Mesenchymal stem cell (in vitro differentiated cells and primary cell): ENCODE measurements around the gene CFAP97.
"Not testable (repeated sequence)": the region's sequence is repeated elsewhere in the genome, so short reads cannot be mapped to it uniquely, and the experiment has no call there.

Experiments used
- DNase-seq: peaks from one replicate; pipeline ENCODE4 v3.0.0-alpha.2; 2013
- H2AFZ ChIP-seq: one replicate; pipeline ENCODE4 v1.6.1; 2013; ENCODE audit warnings: low read depth, mild to moderate bottlenecking, control low read depth, inconsistent platforms, low read length, moderate library complexity
- H2AK5ac ChIP-seq: 2 replicates; pipeline ENCODE4 v1.6.1; 2013; ENCODE audit warnings: low read length, moderate library complexity, mild to moderate bottlenecking, inconsistent platforms; ENCODE audit not compliant: severe bottlenecking
- H2BK120ac ChIP-seq: one replicate; pipeline ENCODE4 v1.6.1; 2013; ENCODE audit warnings: low read depth, mild to moderate bottlenecking, inconsistent platforms, low read length, moderate library complexity
- H2BK12ac ChIP-seq, 2 experiments: one replicate each; pipeline ENCODE4 v1.6.1; 2013; ENCODE audit warnings: inconsistent platforms in 2 of 2, low read length in 2 of 2, mild to moderate bottlenecking in 2 of 2, moderate library complexity in 2 of 2, control low read depth in 1 of 2
- H2BK15ac ChIP-seq: one replicate; pipeline ENCODE4 v1.6.1; 2013; ENCODE audit warnings: mild to moderate bottlenecking, low read depth, inconsistent platforms; ENCODE audit not compliant: poor library complexity, severe bottlenecking
- H2BK5ac ChIP-seq: 2 replicates; pipeline ENCODE4 v1.6.1; 2013; ENCODE audit warnings: low read depth, mild to moderate bottlenecking, low read length, control low read depth, inconsistent platforms; ENCODE audit not compliant: poor library complexity, severe bottlenecking
- H3K14ac ChIP-seq, 2 experiments: one replicate each; pipeline ENCODE4 v1.6.1; 2013; ENCODE audit warnings: inconsistent platforms in 2 of 2, low read length in 2 of 2, control low read depth in 1 of 2, mild to moderate bottlenecking in 1 of 2, moderate library complexity in 1 of 2
- H3K18ac ChIP-seq, 2 experiments: one replicate each; pipeline ENCODE4 v1.6.1; 2013; ENCODE audit warnings: inconsistent platforms in 2 of 2, low read length in 2 of 2, control low read depth in 1 of 2, low read depth in 1 of 2, mild to moderate bottlenecking in 1 of 2
- H3K23ac ChIP-seq, 2 experiments: one replicate each; pipeline ENCODE4 v1.6.1; 2013; ENCODE audit warnings: inconsistent platforms in 2 of 2, low read length in 2 of 2, mild to moderate bottlenecking in 2 of 2, moderate library complexity in 2 of 2, control low read depth in 1 of 2
- H3K27ac ChIP-seq: 2 replicates; pipeline ENCODE4 v1.5.1; 2013; ENCODE audit warnings: mild to moderate bottlenecking, moderate library complexity, low read length, control low read depth, inconsistent platforms; ENCODE audit not compliant: poor library complexity, severe bottlenecking
- H3K27me3 ChIP-seq, 2 experiments: 2 replicates each; pipeline versions ENCODE4 v1.6.1 to v1.7.0; 2013; ENCODE audit warnings: low read length in 2 of 2, mild to moderate bottlenecking in 2 of 2, moderate library complexity in 2 of 2, control low read depth in 1 of 2, inconsistent platforms in 1 of 2; ENCODE audit not compliant: control insufficient read depth in 1 of 2, insufficient read depth in 1 of 2
- H3K36me3 ChIP-seq, 2 experiments: 2 replicates each; pipeline versions ENCODE4 v1.6.1 to v1.7.0; 2013; ENCODE audit warnings: low read length in 2 of 2, control low read depth in 1 of 2, inconsistent platforms in 1 of 2, low read depth in 1 of 2, mild to moderate bottlenecking in 1 of 2; ENCODE audit not compliant: insufficient read depth in 2 of 2, control insufficient read depth in 1 of 2
- H3K4ac ChIP-seq, 2 experiments: one replicate each; pipeline ENCODE4 v1.6.1; 2013; ENCODE audit warnings: inconsistent platforms in 2 of 2, low read length in 2 of 2, mild to moderate bottlenecking in 2 of 2, moderate library complexity in 2 of 2, control low read depth in 1 of 2, low read depth in 1 of 2
- H3K4me1 ChIP-seq: 2 replicates; pipeline ENCODE4 v1.6.1; 2013; ENCODE audit warnings: low read depth, low read length, control low read depth; ENCODE audit not compliant: control insufficient read depth, insufficient read depth
- H3K4me2 ChIP-seq: 2 replicates; pipeline ENCODE4 v1.6.1; 2013; ENCODE audit warnings: low read length, mild to moderate bottlenecking, inconsistent platforms; ENCODE audit not compliant: poor library complexity, severe bottlenecking
- H3K4me3 ChIP-seq, 2 experiments: 2 replicates each; pipeline versions ENCODE4 v1.5.1 to v1.7.0; 2013; ENCODE audit warnings: low read length in 2 of 2, mild to moderate bottlenecking in 2 of 2, control low read depth in 1 of 2, low read depth in 1 of 2; ENCODE audit not compliant: insufficient read depth in 1 of 2
- H3K79me1 ChIP-seq: replicated peaks from 2 replicates; pipeline ENCODE4 v1.6.1; 2013; ENCODE audit warnings: mild to moderate bottlenecking, control low read depth, low read length, inconsistent platforms; ENCODE audit not compliant: poor library complexity, severe bottlenecking
- H3K9ac ChIP-seq: 2 replicates; pipeline ENCODE4 v1.7.0; 2013; ENCODE audit warnings: mild to moderate bottlenecking, low read length, moderate library complexity
- H3K9me3 ChIP-seq: 2 replicates; pipeline ENCODE4 v1.7.0; 2013; ENCODE audit warnings: mild to moderate bottlenecking, low read length; ENCODE audit not compliant: control insufficient read depth
- H4K8ac ChIP-seq: one replicate; pipeline ENCODE4 v1.6.1; 2013; ENCODE audit warnings: inconsistent platforms, mild to moderate bottlenecking, low read length, moderate library complexity
- H4K91ac ChIP-seq: one replicate; pipeline ENCODE4 v1.6.1; 2013; ENCODE audit warnings: mild to moderate bottlenecking, low read length, inconsistent platforms
- WGBS: methylation state at CpG from one replicate; pipeline ENCODE4 v1.1.7; 2013; ENCODE audit warnings: mixed read lengths; 5-methylcytosine and 5-hydroxymethylcytosine counted together

The CFAP97 gene

DNA sequence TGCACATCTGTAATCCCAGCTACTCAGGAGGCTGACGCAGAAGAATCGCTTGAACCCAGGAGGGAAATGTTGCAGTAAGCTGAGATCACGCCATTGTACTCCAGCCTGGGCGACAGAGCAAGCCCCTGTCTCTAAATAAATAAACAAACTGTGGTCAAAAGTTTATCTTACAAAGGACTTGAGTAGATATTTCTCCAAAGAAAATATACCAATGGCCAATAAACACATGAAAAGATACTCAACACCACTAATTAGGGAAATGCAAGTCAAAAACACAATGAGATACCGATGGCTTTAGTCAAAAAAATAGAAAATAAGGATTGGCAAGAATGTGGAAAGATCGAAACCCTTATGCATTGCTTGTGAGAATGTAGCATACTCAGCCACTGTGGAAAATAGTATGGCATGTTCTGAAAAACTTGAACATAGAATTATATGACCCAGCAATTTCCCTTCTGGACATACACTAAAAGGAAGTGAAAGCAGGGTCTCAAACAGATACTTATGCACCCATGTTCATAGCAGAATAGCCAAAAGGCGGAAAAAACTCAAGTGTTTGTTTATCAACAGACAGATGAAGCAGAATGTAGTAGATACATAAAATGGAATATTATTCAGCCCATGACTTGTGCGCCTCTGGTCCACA, 2.0 kb upstream of the CFAP97 start:
- Histone ChIP-seq H3K23ac (no peak overlapping the region), H3K36me3 (no peaks in the 10 kb centered on the region), H2BK5ac (no peak overlapping the region), H3K27me3 (no peaks in the 10 kb centered on the region), H3K27ac (no peak overlapping the region), H2AK5ac (no peak overlapping the region), H2BK120ac (no peak overlapping the region), H3K14ac (no peak overlapping the region), H2AFZ (no peak overlapping the region), H3K4me2 (no peak overlapping the region), H3K9me3 (no peaks in the 10 kb centered on the region), H4K8ac (no peak overlapping the region), H3K79me1 (no peaks in the 10 kb centered on the region), H3K4ac (no peak overlapping the region), H3K4me1 (peaks cover 13% of the 10 kb centered on the region), H4K91ac (no peak overlapping the region), H2BK15ac (no peak overlapping the region), H2BK12ac (no peak overlapping the region), H3K9ac (no peak overlapping the region), H3K4me3 (no peak overlapping the region), H3K18ac (no peak overlapping the region)
- DNase-seq = no peak
- WGBS = 93% methylated on average over 4 of the region's 8 CpGs

DNA sequence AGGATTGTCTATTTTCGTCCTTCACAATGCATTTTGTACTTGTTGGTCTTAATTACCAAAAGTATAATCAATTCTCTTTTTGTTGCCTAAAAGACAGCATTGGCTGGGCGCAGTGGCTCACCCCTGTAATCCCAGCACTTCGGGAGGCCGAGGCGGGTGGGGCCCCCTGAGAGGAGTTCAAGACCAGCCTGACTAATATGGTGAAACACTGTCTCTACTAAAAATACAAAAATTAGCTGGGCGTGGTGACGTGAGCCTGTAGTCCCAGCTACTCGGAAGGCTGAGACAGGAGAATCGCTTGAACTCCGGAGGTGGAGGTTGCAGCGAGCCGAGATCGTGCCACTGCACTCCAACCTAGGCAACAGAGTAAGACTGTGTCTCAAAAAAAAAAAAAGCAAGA, 1.3 kb upstream of the CFAP97 start:
- H4K8ac ChIP-seq = not testable (repeated sequence)
- H3K4me1 ChIP-seq = peaks cover 13% of the 10 kb centered on the region
- WGBS = 97% methylated on average over 13 of the region's 13 CpGs

DNA sequence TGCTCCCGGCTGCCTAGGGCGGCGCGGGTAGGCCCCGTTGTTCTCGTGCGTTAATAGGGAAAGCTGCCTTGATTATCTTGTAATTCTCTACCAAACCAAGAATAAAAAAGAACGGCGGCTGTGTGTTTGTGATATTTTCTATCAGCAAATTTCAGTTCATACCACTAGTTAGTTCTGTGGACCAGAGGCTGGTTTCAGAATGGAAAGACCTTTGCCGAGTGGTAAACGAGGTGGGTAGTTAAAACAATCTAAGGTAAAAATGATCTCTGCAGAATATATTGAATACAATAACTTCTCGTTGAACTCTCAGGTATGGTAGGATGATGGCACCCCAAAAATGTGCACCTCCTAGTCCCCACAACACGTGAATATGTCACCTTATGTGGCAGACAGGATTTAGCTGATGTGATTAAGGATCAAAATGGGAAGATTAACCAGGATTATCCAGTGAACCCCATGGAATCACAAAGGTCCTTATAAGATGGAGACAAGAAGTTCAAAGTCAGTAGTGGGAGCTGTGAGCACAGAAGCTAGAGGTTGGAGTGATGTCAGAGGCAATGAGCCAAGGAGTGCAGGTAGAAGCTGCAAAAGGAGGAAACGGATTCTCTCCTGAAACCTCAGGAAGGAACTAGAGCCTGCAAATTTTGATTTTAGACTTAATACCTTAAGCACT, 574 bp upstream of the CFAP97 start:
- no peaks in the 10 kb centered on the region for H3K27me3 ChIP-seq
- peak overlapping the region; percentile 98 for H3K9ac ChIP-seq
- no peak overlapping the region for H4K91ac ChIP-seq
- 49% methylated on average over 2 of the region's 14 CpGs for WGBS
- no peak overlapping the region for H3K23ac ChIP-seq
- H3K14ac ChIP-seq = no peak overlapping the region
- peak overlapping the region; percentile 38 for H4K8ac ChIP-seq
- H3K4me2 ChIP-seq = peak overlapping the region; percentile 80
- no peak overlapping the region for H2BK120ac ChIP-seq
- no peak overlapping the region for H2AK5ac ChIP-seq
- no peak overlapping the region for H2BK5ac ChIP-seq
- no peak for DNase-seq
- H3K4ac ChIP-seq = no peak overlapping the region
- peak overlapping the region in 1 of 2 experiments; percentile 6 for H2BK12ac ChIP-seq
- H3K4me3 ChIP-seq = peak overlapping the region; percentile 76 to 87
- H2AFZ ChIP-seq = no peak overlapping the region
- no peaks in the 10 kb centered on the region for H3K9me3 ChIP-seq
- H3K27ac ChIP-seq = peak overlapping the region; percentile 30
- peaks cover 0 to 4% of the 10 kb centered on the region in 2 experiments for H3K36me3 ChIP-seq
- H3K4me1 ChIP-seq = peaks cover 13% of the 10 kb centered on the region
- peaks cover 3% of the 10 kb centered on the region for H3K79me1 ChIP-seq
- no peak overlapping the region for H3K18ac ChIP-seq
- H2BK15ac ChIP-seq = no peak overlapping the region

More for the DNA sequence above, 1.3 kb upstream of the CFAP97 start:
- H2BK120ac ChIP-seq, H3K18ac ChIP-seq, H3K23ac ChIP-seq, H3K27me3 ChIP-seq, H2AFZ ChIP-seq, H4K91ac ChIP-seq, H3K4ac ChIP-seq, H3K4me2 ChIP-seq, H2BK15ac ChIP-seq, H3K36me3 ChIP-seq, H3K9me3 ChIP-seq, H3K79me1 ChIP-seq, H3K27ac ChIP-seq, DNase-seq, H2BK5ac ChIP-seq, H2BK12ac ChIP-seq, H2AK5ac ChIP-seq, H3K14ac ChIP-seq: not testable (repeated sequence)
- peak overlapping the region; percentile 98 for H3K9ac ChIP-seq
- peak overlapping the region in 1 of 2 experiments; percentile 87 for H3K4me3 ChIP-seq

DNA sequence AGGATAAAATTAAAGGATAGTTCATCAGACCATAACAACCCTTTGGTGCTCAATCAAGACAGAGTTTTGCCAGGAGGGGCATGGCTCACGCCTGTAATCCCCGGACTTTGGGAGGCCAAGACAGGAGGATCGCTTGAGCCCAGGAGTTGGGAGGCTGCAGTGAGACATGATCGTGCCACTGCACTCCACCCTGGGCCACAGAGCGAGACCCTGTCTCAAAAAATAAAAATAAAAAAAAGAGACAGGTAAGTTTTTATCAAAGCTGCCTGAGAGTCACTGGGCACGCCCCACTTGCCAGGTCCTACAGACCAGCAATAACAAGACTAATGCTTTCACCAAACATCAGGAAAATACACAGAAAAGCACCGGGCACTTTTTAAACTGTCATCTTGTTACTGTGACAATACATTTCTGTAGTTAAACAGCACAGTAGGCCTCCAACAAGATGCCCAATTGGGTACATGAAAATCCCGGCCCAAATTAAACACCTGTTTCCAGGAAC, 765 bp downstream of the CFAP97 start:
- H3K79me1 ChIP-seq = peaks cover 8% of the 10 kb centered on the region
- peak overlapping the region; percentile 76 to 87 for H3K4me3 ChIP-seq
- no peak overlapping the region for H4K8ac ChIP-seq
- H3K27me3 ChIP-seq = no peaks in the 10 kb centered on the region
- H3K4me2 ChIP-seq = peak overlapping the region; percentile 80
- no peaks in the 10 kb centered on the region for H3K9me3 ChIP-seq
- peak overlapping the region in 1 of 2 experiments; percentile 82 for H3K4ac ChIP-seq
- peak overlapping the region; percentile 60 for H2AK5ac ChIP-seq
- 68% methylated on average over 8 of the region's 8 CpGs for WGBS
- peak overlapping the region; percentile 94 for H4K91ac ChIP-seq
- peak overlapping the region; percentile 83 for H2BK120ac ChIP-seq
- no peak overlapping the region for H2BK15ac ChIP-seq
- no peak overlapping the region for H2BK12ac ChIP-seq
- H3K36me3 ChIP-seq = peaks cover 0 to 4% of the 10 kb centered on the region in 2 experiments
- H2AFZ ChIP-seq = peak overlapping the region; percentile 46
- H3K9ac ChIP-seq = peak overlapping the region; percentile 98
- no peak overlapping the region for H3K14ac ChIP-seq
- H2BK5ac ChIP-seq = no peak overlapping the region
- H3K27ac ChIP-seq = peak overlapping the region; percentile 2
- H3K4me1 ChIP-seq = peaks cover 9% of the 10 kb centered on the region
- H3K23ac ChIP-seq = no peak overlapping the region
- peak; percentile 45 for DNase-seq
- H3K18ac ChIP-seq = peak overlapping the region in 1 of 2 experiments; percentile 89
